Measurements from ENCODE around the gene CDC42EP5.
"Not testable (repeated sequence)": the region's sequence is repeated elsewhere in the genome, so short reads cannot be mapped to it uniquely, and the experiment has no call there.

The CDC42EP5 gene

GRCh38 chr19:54473071-54473891, at the start of gene CDC42EP5:
TSS of gene CDC42EP5 (minus strand) at chr19:54473296. CDS start at chr19:54465547, 7,749 bp downstream.
- peak; percentile 95 for DNase-seq (ENCODE audit: low spot score)

- DNase-seq (ENCODE audit: low spot score) = no peak
Observed at GRCh38 chr19:54521860-54522513, 48.9 kb upstream of the CDC42EP5 start.

- DNase-seq (ENCODE audit: low spot score) = no peak
Observed at GRCh38 chr19:54521022-54521859, 48.1 kb upstream of the CDC42EP5 start.

GRCh38 chr19:54518844-54519243, 45.7 kb upstream of the CDC42EP5 start:
- no peak for DNase-seq (ENCODE audit: low spot score)

GRCh38 chr19:54517483-54517882, 44.4 kb upstream of the CDC42EP5 start:
- peak; percentile 40 for DNase-seq (ENCODE audit: low spot score)

GRCh38 chr19:54515156-54515555, 42.1 kb upstream of the CDC42EP5 start:
- no peak for DNase-seq (ENCODE audit: low spot score)

- DNase-seq (ENCODE audit: low spot score) = not testable (repeated sequence)
Observed at GRCh38 chr19:54509200-54509940, 36.3 kb upstream of the CDC42EP5 start.

- not testable (repeated sequence) for DNase-seq (ENCODE audit: low spot score)
Observed at GRCh38 chr19:54508487-54508886, 35.4 kb upstream of the CDC42EP5 start.

GRCh38 chr19:54507824-54508223, 34.7 kb upstream of the CDC42EP5 start:
- no peak for DNase-seq (ENCODE audit: low spot score)

- not testable (repeated sequence) for DNase-seq (ENCODE audit: low spot score)
Observed at GRCh38 chr19:54507038-54507717, 34.1 kb upstream of the CDC42EP5 start.

GRCh38 chr19:54506079-54506478, 33.0 kb upstream of the CDC42EP5 start:
- DNase-seq (ENCODE audit: low spot score) = no peak

GRCh38 chr19:54505542-54505941, 32.4 kb upstream of the CDC42EP5 start:
- not testable (repeated sequence) for DNase-seq (ENCODE audit: low spot score)

- no peak for DNase-seq (ENCODE audit: low spot score)
Observed at GRCh38 chr19:54502518-54503048, 29.5 kb upstream of the CDC42EP5 start, which contains the start of gene LAIR2. TSS of gene LAIR2 (plus strand) at chr19:54502831. CDS start at chr19:54502919, 88 bp downstream.

- DNase-seq (ENCODE audit: low spot score) = not testable (repeated sequence)
Observed at GRCh38 chr19:54498451-54498772, 25.3 kb upstream of the CDC42EP5 start.

GRCh38 chr19:54497747-54498450, 24.8 kb upstream of the CDC42EP5 start:
- not testable (repeated sequence) for DNase-seq (ENCODE audit: low spot score)

GRCh38 chr19:54495284-54495683, 22.2 kb upstream of the CDC42EP5 start:
- not testable (repeated sequence) for DNase-seq (ENCODE audit: low spot score)

- no peak for DNase-seq (ENCODE audit: low spot score)
Observed at GRCh38 chr19:54493967-54494585, 21.0 kb upstream of the CDC42EP5 start.

GRCh38 chr19:54493056-54493455, 20.0 kb upstream of the CDC42EP5 start:
- not testable (repeated sequence) for DNase-seq (ENCODE audit: low spot score)

- no peak for DNase-seq (ENCODE audit: low spot score)
Observed at GRCh38 chr19:54492568-54492967, 19.5 kb upstream of the CDC42EP5 start.

- DNase-seq (ENCODE audit: low spot score) = no peak
Observed at GRCh38 chr19:54489766-54490165, 16.7 kb upstream of the CDC42EP5 start.
